ENCODE results near the gene PCDHB9.
"Not testable (repeated sequence)": the region's sequence is repeated elsewhere in the genome, so short reads cannot be mapped to it uniquely, and the experiment has no call there.

DNA sequence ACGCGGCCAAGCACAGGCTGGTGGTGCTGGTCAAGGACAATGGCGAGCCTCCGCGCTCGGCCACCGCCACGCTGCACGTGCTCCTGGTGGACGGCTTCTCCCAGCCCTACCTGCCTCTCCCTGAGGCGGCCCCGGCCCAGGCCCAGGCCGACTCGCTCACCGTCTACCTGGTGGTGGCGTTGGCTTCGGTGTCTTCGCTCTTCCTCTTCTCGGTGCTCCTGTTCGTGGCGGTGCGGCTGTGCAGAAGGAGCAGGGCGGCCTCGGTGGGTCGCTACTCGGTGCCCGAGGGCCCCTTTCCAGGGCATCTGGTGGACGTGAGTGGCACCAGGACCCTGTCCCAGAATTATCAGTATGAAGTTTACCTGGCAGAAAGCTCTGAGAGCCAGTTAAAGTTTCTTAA lies 29.1 kb upstream of the PCDHB9 start:
- not testable (repeated sequence) for TF ChIP-seq CTCF (conservative IDR thresholded peaks at IDR 0.05; ENCODE audit: low read depth, low read length); EZH2phosphoT487 (IDR thresholded peaks at IDR 0.05; ENCODE audit: borderline replicate concordance, low read length); EZH2 (IDR thresholded peaks at IDR 0.05; ENCODE audit: low read length, unreplicated experiment)

All from PC-3 (cell line).